HG02642 (cell line): Measurements from ENCODE around the gene RHPN2.
"Not testable (repeated sequence)": the region's sequence is repeated elsewhere in the genome, so short reads cannot be mapped to it uniquely, and the experiment has no call there.

Source experiments
- ATAC-seq: cut with Tn5 transposase; IDR thresholded peaks from one replicate; pipeline ENCODE4 v1.9.1; 2021; ENCODE audit warnings: mild to moderate bottlenecking; ENCODE audit not compliant: unreplicated experiment, poor library complexity

RHPN2 gene

DNA sequence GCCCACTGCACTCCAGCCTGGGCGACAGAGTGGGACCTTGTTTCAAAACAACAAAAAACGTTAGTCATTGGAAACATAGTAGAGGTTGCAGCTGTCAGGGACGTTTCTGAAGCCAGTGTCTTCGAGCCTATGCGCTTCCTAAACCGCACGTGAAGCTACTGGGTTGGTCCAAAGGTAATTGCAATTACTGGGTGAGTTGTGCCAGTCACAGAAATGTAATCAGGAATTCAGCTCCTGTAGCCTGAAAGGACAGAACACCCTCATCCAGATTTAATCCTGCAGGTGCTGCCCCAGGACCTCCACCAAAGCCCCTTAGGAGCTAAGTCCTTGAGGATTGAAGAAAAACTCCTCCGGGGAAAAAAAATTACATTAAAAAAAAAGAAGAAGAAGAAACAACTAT lies 2.4 kb upstream of the RHPN2 start:
- ATAC-seq, result no peak

DNA sequence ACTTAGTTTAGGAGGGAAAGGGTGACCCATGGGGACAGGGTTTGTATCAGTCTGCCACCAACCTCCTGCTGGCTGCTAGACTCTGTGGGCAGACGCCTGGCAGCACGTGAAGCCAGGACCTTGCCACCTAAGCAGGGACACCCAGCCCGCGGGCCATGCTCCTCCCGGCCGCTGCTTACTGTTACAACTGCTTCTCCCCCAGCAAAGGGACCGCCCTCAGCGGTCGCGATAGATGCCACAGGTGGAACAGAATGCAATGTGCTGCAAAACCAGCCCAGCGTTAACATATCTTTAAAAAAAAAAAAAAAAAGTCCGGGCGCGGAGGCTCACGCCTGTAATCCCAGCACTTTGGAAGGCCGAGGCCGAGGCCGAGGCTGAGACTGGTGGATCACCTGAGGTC lies 1.9 kb upstream of the RHPN2 start:
- no peak for ATAC-seq

DNA sequence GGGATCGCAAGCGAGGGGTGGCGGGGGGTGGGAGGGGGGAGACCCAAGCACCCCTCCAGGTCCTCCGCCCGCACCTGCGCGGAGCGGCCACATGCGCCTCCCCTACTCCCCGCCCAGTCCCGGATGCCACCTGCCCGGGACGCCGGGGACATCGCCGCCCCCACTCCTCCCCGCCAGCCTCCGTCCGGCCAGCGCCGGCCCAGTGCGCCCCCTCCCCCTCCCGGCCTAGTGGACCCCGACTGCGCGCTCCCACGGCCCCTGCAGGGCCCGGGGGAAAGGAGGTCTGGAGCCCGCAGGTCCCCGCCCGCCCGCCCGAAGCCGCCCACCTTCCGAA lies 263 bp downstream of the RHPN2 start:
- ATAC-seq, result peak; percentile 56

DNA sequence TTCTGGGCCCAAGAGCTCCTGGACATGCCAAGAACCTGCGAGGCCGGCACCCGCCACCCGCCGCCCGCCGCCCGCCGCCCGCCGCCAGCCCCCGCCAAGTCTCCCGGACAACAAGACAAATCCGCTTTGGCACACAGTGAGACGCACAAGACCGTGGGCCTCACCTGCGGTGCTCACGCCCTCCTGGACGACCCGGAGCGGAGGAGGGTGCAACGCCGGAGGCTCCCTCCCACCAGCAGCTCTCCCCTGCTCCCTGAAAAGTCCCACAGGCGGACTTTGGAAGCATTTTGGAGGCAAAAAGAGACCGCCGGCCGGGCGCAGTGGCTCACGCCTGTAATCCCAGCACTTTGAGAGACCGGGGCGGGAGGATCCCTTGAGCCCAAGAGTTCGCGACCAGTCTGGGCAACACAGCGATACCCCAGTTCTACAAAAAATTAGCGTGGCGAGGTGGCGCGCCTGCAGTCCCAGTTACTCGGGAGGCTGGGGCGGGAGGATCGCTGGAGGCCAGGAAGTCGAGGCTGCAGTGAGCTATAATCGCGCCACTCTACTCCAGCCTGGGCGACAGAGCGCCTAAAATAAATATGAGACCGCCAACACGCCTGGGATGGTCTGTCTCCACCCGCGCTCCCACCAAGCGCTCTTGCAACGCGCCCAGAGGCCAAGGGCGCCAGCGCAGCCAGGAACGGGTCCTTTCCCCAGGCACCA lies 783 bp downstream of the RHPN2 start:
- no peak for ATAC-seq

DNA sequence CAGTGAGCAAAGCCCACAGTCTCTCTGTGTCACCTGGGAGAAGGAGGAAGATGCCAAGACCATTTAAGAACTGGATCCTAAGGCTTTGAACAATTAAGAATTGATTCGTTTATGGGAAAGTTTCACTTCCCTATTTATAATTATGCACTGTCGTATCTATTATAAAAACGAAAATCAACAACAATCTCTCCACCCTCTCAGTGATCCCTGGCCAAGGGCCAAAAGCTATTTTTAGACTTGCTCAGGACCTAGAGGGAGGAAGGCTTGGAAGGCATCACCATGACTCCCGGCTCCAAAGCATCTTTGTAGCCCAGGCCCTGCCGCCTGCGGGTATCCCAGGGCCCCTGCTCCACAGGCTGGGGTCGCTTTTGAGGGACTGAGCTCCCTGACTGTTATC lies 1.3 kb downstream of the RHPN2 start:
- no peak for ATAC-seq

DNA sequence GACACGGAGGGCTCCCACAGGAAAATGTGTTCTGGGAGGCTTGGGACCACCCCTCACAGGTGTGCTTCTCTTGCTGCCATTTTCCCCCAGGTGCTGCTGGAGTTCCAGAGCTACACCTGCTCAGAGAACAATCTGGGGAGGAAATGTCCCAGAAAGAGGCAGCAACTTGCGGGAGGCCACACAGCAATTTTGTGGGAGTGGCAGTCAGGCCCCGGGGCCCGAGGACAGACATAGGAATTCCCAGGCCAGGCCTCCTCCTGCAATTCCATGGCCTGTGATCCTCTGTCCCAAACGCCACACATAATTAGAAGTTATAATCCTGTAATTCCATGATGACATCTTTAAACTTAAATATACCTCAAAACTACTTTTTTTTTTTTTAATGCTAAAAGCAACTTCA lies 1.8 kb downstream of the RHPN2 start:
- no peak for ATAC-seq

DNA sequence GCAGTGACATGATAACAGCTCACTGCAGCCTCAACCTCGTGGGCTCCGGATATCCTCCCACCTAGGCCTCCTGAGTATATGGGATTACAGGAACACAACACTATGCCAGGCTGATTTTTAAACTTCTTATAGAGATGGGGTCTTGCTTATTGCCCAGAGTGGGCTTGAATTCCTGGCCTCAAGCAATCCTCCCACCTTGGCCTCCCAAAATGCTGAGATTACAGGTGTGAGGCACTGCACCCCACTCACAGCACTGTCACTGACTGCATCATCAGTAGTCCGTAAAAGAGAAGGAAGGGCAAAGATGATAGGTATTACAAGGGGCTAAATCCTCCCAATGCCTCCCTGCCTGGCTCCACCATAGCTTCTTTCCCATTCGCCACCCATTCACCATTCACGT lies 4.1 kb downstream of the RHPN2 start:
- no peak for ATAC-seq

DNA sequence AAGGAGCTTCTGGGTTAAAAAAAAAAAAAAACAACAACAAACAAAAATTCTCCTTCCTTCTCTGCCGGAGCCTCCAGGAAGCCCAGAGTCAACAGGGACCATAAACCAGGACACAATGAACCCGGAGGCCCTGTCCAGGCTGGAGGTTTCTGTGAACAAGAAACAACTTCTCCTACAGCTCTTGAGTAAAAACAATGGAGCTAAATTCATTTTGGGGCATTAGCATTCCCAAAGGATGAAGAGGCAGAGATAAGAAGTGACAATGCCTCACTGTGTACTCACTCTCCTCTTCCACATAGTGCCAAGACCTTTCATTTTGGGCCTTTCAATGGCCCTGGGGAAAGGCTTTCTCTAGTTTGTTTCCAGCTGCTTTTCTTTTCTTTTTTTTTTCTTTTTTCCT lies 9.0 kb downstream of the RHPN2 start:
- ATAC-seq, result no peak

DNA sequence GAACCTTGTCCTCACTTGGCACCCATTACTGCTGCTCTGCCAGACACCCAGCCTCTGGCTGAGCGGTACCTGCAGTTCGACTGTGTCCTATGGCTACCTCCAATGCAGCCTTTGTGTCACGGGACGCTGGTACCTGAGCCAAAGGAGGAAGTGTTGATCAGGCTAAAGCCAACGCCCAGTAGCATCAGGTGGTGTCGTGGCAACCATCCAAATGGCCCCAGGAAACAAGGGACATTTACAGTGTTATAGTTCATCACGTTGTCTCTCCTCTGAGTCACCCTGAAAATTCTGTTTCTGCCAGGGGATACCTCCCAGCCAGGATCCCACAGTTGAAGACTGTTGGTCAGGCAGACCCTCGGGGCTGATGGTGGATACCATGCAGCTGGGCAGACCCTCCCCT lies 10.1 kb downstream of the RHPN2 start:
- ATAC-seq, result no peak

DNA sequence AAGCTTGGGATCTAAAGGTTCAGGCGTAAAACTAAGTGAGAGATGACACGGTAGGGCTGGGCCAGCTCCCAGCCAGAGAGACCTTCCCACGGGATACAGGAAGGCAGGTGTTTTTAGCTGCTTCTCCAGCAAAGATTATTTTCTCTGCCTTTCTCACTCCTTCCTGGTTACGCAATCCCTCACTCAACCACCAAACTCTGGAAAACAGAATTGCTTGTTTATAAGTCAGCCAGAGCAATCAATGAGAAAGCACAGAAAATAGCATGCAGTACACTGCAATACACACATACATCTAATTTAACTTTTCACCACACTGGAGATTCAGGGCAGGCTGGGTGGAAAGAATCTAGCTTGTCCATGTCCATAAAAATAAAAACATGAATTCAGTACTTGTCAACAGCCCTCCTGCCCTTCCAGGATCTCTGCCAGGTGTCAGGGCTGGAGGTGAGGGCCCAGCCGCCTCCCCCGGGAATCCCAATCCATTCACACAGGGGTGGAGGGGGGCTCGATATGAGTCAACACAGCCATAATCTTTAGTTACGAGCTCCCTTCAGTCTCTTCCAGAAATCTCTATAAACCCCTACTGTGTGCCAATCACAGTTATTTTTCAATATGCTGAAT lies 12.2 kb downstream of the RHPN2 start:
- no peak for ATAC-seq

DNA sequence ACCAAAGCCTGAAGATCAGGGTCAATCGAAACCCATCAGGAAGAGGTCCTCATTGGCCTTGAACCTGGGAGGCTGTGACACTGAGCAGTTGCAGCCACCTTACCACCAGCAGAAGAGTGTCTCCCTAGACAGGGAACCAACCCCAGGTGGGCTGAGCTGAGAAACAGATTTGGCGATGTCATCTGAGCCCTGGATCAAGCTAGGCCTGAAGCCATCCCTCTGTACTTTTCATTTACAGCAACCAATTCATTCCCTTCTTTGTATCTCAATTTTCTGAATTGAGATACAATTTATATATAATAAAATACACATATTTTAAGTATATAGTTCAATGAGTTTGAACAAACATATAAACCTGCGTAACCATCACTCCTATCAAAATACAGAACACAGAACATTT lies 14.6 kb downstream of the RHPN2 start:
- no peak for ATAC-seq

DNA sequence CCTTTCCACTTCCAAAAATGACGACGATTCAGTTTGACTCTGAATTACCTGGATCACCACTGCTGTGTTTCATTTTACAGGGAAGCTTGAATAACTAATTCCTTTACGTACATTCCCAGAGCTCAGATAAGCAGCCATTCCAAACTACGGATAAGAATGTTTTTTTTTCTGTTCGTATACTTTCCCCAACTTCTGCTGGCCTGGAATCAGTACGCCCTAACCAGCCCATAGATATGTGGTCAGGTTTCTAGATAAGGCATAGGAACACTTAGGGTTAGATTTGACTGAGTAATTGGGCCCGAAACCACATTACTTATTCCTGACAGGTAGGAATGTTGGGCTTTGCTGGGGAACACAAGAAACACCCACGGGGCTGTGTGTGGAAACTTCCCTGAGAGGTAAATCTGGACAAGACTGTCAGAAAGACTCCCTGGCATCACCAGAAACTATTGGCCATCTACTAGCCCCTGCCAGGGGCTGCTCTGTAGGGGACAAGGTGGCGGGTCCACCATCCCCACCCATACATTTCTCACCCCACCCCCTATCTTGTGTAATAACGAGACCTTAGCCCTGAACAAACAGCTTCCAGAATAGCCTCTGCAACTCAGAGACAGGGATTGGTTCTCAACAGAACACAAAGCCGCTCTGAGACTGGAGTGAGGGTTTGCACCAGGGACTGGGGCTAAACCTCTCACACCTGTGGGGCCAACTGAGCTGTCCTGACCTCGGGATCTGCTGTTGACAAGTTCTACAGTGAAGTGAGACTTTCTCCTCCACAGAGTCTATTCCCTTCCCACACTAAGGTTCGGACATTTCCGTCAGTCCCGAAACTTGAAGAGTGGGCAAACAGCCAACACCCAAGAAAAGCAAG lies 15.6 kb downstream of the RHPN2 start:
- ATAC-seq, result no peak

DNA sequence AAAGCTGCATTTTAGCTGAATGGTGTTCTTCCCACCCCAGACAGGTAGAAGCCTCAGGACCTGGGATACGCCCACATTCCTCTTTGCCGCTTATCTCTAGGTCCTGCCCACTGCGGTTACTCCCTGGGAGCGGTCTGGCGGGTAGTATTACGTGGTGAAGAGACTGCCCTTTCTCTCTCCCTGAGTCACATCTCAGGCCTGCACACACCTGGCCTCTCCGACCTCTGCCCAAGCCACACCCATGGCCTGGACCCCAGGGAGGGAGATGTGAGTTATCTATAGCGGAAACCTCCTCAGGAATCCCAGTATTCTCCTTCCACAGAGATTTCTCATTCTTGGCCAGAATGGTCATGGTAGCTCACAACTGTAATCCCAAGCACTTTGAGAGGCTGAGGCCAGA lies 17.3 kb downstream of the RHPN2 start:
- ATAC-seq, result no peak

DNA sequence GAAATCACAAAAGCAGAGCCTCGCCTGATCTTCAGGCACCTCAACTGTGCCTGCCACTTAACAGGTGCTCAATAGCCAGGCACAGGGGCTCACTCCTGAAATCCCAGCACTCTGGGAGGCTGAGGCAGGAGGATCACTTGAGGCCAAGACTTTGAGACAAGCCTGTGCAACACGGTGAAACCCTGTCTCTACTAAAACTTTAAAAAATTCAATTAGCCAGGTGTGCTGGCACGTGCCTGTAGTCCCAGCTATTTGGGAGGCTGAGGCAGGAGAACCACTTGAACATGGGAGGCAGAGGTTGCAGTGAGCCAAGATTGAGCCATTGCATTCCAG lies 22.9 kb downstream of the RHPN2 start:
- not testable (repeated sequence) for ATAC-seq

DNA sequence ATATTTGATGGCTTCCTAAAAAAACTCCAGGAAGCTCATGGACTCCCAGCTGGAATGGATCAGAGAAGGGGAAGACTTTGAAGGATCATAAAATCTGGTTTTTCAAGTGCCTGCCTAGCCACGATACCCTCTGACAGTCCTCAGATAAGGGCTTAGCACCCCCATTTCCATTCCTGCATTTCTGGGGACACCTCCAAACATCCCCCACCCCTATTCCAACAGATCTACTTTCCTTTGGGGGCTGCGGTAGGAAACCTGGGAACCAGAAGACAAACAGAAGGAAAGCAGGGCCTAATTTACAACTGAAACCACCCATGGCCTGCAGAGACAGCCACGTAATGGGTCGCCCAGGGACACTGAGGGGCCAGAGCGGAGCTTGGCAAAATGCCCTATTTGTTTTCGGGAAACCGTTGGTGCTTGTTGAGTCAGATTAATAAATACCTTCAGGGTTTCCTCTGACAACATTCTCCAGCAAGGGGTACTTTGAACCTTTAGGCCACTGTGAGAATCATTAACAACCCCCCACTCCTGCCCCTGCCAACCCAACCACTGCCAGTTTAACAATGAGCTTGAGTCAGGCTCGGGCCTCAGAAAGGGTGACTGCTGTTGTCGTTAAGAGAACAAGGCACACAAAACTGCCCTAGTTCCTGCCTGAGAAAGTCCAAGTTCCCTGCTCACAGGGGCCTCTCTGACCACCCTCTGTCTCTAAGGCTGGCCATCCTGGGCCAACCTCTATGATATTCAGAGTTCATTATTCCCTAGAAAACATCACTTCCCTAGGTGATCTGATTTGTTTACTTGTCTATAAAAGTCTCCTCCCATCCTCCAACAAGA lies 23.5 kb downstream of the RHPN2 start:
- no peak for ATAC-seq

DNA sequence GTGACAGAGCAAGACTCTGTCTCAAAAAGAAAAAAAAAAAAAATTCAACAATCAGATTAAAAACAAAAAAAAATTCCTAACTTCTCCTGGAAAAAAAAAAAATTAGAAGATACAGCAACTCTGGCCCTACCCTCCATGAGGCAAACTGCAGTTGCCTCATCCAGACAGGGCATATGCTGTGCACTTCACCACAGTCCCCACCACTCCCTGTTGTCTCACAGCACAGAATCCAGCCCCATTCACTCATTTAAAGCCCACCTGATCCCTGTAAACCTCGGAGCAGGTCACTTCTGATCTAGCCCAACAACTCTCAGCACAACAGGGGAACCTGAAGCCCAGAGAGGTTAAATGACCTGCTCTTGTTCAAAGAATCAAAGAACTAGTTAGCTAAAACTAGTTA lies 24.9 kb downstream of the RHPN2 start:
- no peak for ATAC-seq

DNA sequence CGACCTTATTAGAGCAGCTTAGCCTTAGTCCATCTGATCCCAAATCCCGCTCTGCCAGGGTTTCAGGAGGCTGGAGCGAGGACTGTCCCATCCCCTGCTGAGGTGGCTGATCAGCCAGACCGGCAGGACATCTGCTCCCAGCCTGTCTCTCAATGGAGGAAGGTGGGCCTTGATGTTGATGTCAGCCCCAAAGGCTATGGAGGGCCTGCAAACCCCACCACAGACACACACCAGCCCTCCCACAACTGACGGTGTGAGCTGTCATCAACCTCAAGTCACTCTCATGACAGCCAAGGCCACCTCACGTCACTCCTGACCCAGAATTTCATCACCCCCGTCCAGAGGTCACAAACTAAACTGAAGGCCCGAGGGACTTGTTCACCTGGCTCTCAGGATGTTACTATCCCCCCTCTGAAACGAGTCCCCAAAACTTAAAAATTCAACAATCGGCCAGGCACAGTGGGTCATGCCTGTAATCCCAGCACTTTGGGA lies 25.5 kb downstream of the RHPN2 start:
- ATAC-seq, result no peak

DNA sequence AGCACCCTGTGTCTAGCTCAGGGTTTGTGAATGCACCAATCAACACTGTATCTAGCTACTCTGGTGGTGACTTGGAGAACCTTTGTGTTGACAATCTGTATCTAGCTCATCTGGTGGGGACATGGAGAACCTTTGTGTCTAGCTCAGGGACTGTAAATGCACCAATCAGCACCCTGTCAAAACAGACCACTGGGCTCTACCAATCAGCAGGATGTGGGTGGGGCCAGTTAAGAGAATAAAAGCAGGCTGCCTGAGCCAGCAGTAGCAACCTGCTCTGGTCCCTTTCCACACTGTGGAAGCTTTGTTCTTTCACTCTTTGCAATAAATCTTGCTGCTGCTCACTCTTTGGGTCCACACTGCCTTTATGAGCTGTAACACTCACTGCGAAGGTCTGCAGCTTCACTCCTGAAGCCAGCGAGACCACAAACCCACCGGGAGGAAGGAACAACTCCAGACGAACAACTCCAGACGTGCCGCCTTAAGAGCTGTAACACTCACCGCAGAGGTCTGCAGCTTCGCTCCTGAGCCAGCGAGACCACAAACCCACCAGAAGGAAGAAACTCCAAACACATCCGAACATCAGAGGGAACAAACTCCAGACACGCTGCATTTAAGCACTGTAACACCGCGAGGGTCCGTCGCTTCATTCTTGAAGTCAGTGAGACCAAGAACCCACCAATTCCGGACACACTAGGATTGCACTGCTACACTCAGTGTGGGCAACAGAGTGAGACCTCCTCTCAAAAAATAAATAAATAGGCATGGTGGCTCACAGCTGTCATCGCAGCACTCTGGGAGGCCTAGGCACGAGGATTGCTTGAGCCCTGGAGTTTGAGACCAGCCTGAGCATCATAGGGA lies 27.3 kb downstream of the RHPN2 start:
- ATAC-seq, result not testable (repeated sequence)

DNA sequence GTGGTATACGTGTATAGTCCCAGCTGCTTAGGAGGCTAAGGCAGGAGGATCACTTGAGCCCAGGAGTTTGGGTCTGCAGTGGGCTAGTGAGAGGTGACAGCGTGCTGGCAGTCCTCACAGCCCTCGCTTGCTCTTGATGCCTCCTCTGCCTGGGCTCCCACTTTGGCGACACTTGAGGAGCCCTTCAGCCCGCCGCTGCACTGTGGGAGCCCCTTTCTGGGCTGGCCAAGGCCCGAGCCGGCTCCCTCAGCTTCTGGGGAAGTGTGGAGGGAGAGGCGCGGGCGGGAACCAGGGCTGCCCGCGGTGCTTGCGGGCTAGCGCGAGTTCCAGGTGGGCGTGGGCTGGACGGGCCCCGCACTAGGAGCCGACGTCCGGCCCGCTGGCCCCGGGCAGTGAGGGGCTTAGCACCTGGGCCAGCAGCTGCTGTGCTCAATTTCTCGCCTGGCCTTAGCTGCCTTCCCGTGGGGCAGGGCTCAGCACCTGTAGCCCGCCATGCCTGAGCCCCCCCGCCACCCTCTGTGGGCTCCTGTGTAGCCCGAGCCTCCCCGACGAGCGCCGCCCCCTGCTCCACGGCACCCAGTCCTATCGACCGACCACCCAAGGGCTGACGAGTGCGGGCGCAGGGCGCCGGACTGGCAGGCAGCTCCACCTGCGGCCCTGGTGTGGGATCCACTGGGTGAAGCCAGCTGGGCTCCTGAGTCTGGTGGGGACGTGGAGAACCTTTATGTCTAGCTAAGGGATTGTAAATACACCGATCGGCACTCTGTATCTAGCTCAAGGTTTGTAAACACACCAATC lies 28.1 kb downstream of the RHPN2 start:
- not testable (repeated sequence) for ATAC-seq
